Activated CD8-positive, alpha-beta memory T cell treated with anti-CD3 and anti-CD28 coated beads for 4 hours (primary cell): Measurements from ENCODE around the gene B3GALNT2.
"Not testable (repeated sequence)": the region's sequence is repeated elsewhere in the genome, so short reads cannot be mapped to it uniquely, and the experiment has no call there.

Source experiments
- DNase-seq, 2 donors: peaks; one replicate each; pipeline ENCODE4 v3.0.0-alpha.2; 2020; ENCODE audit warnings: low read depth in 2 of 2

Gene B3GALNT2

DNA sequence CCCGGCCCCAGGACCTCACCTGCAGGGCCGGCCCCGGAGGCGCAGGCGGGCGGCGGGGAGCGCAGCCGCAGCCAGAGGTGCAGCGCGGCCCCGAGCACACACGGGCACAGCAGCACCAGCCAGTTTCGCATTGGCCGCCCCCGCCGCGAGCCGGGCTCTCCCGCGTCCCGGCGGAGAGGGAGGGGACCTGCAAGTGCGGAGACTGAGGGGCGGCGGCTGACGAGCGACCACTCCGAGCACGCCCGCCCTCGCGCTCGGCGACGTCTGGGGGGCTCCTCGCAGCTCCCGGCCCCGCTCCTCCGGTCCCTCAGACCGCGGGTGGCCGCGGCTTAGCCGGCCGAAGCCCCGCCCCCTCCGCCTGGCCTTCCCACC is at the start of gene B3GALNT2:
B3GALNT2 (minus strand) TSS at position 331 of the 372 bp plus-strand sequence; CDS start at position 131, 200 bp downstream.
- DNase-seq, result no peak

GRCh38 chr1:235553112-235553551 is 48.9 kb upstream of the B3GALNT2 start:
- DNase-seq, result no peak

- no peak for DNase-seq
Measured at GRCh38 chr1:235552146-235552716, 48.0 kb upstream of the B3GALNT2 start.

DNA sequence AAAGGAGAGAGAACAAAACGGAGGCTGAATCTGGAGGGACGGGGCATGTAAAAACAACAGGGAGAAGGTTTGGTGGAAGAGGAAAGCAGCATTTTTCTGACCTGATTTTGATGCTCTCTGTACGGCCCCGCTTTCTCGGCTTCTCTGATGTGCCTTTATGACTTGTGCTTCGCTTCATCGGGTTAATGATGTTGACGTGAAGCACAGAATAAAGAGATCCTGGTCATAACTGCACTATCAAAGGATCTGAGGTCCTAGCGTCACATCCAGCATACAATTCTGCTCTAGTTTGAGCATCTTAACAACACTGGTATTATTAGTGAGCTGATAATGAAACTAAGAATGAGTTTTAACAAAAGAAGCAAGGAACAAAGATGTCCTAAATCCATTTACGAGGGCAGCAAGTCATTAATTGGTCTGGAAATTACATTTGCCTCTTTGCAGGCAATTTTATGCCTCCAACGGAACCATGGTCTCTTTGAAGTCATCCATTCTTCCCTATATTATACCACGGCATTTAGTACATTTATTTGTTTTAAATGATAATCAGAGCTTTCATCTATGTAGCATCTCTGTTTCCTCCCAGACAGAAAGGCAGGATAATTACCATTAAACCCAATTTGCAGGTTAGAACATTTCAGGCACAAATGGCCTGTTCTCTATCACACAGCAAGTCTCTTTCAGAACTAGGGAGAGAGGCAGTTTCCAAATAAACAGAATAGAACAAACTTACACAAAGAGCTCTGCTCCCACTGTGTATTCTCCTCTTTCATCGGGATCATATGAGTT is 45.3 kb upstream of the B3GALNT2 start:
- no peak for DNase-seq

GRCh38 chr1:235546369-235547155 is 42.3 kb upstream of the B3GALNT2 start:
- DNase-seq, result not testable (repeated sequence)

GRCh38 chr1:235545292-235545930 is 41.2 kb upstream of the B3GALNT2 start:
- DNase-seq, result no peak

- DNase-seq, result not testable (repeated sequence)
Measured at GRCh38 chr1:235542845-235543244, 38.6 kb upstream of the B3GALNT2 start.

DNA sequence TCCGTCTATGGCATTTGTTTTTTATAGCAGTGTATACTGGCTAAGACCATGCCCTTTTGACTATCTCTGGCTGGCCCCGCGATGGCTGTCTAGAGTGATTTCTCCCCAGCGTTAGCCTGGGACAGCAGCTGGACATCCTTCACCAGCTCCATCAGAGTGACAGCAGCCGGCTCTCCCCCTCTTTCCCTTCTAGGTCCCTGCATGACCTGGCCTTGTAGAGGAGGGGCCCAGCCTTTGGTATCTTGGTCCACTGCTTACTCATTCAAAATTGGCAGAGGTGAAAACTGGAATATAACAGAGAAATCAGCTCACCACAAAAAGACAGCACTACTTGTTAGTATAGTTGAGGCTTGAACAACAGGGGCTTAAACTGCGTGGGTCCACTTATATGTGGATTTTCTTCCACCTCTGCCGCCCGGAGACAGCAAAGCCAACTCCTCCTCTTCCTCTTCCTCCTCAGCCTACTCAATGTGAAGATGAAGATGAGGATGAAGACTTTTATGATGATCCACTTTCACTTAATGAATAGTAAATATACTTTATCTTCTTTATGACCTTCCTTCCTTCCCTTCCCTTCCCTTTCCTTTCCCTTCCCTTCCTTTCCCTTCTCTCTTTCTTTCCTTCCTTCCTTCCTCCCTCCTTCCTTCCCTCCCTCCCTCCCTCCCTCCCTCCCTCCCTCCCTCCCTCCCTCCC is 29.4 kb upstream of the B3GALNT2 start:
- no peak for DNase-seq

DNA sequence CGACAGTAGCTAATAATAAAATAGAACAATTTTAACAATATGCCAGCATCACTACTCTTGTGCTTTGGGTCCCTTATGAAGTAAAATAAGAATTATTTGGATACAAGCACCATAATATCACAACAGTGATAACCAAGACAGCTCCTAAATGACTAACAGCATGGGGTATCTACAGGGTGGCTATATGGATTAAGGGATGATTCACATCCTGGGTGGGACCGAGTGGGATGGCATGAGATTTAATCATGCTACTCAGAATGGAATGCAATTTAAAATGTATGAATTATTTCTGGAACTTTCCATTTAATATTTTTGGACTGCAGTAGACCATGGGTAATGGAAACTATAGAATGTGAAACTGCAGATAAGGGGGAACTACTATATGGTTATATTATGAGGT is 28.1 kb upstream of the B3GALNT2 start:
- no peak for DNase-seq

- DNase-seq, result no peak
Measured at GRCh38 chr1:235527196-235527814, 23.1 kb upstream of the B3GALNT2 start.

GRCh38 chr1:235525314-235525713 is 21.1 kb upstream of the B3GALNT2 start:
- DNase-seq, result no peak

- no peak for DNase-seq
Measured at GRCh38 chr1:235516862-235517446, 12.7 kb upstream of the B3GALNT2 start.

DNA sequence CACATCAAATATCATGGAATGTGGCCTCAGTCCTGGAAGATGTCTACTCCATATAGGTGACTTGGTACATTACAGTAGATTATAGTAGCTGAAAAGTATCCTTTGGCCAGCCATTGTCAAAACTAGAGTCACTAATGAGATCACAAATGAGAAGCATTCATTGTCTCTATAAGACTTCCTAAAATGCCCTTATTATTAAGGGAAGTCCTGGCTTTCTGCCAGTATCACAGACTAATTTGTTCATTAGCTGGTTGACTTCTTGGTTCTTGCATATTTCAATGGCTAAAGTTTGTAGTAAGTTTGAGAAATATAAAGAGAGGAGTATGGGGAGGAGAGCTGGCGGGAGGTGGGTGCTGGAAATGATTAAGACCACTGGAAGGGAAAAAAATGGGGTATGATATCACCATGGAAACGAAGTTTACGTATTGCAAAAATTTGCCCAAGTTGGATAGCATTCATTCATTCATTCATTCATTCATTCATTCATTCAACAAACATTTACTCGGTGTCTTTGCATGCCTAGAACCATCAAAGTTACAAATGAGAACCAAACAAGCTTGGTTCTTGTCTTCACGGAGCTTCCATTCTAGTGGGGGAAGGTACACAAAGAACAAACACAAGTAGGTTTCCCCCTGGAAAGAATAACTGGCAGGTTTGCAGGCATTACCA is 11.7 kb upstream of the B3GALNT2 start:
- no peak for DNase-seq

GRCh38 chr1:235513495-235514366 is 9.5 kb upstream of the B3GALNT2 start:
- DNase-seq, result no peak

DNA sequence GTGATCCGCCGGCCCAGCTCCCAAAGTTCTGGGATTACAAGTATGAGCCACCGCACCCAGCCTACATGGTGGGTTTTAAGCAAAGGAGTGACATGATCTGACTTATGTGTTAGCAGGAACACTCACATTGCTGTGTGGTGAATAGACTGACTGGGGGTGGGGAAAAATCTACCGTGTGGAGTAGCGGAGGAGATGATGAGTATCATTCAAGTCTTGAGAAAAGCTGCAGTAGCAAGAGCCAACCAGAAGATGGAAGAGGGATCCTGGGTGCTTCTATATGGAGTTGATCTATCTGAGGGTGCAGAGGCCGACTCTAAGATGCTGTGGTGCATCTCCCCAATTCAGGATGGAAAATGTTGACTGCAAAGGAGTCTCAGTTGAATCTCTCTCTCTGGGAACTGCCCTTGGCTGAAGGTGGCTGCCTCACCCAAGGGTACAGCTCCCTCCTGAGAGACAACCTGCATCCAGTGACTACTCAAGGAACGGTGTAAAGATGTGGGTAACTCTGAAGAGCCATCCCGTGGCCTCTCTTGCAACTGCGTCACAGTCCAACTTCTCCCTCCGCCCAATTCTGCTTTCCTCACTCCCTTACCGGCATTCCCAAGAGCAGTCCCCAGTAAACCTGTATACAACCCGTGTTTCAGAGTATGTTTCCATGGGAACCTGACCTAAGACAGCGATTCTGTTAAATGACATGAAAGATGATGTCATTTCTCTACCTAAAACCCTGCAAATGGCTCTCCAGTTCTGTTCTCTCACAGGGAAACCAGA is 7.4 kb upstream of the B3GALNT2 start:
- no peak for DNase-seq

- no peak for DNase-seq
Measured at GRCh38 chr1:235510823-235511222, 6.6 kb upstream of the B3GALNT2 start.

DNA sequence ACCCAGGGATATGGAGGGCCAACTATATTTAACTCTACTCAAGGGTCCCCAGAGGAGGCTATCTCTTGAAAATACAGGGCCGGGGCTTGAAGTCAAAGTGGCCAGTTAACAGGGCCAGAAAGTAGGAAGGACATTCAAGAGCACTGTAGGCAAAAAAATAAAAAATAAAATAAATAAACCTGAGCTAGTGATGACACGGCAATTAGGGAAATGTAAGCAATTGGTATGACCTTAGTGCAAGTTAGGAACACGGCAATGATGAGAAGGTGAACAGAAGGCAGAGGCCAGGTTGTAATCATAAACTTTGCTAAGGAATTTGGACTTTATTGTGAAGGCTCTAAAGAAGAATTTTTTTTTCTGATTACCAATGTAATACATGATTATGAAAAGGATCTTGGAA is 3.4 kb upstream of the B3GALNT2 start:
- DNase-seq, result no peak

- peak; percentile 96 to 97 for DNase-seq
Measured at GRCh38 chr1:235504494-235505222, 406 bp upstream of the B3GALNT2 start.
